Liver (tissue), 3 donors: Measurements from ENCODE around the gene GGTLC2.

ENCODE experiments used
- EGR1 ChIP-seq, 2 donors: IDR thresholded peaks; 2 replicates each; pipeline ENCODE4 v1.6.1; 2016 to 2018; ENCODE audit warnings: antibody characterized with exemption in 2 of 2, low read depth in 2 of 2
- FOXA1 ChIP-seq: IDR thresholded peaks from 2 replicates; pipeline ENCODE4 v1.6.1; 2016; ENCODE audit warnings: antibody characterized with exemption
- NR2F2 ChIP-seq: IDR thresholded peaks from 2 replicates; pipeline ENCODE4 v1.6.1; 2016; ENCODE audit warnings: antibody characterized with exemption
- SP1 ChIP-seq: IDR thresholded peaks from 2 replicates; pipeline ENCODE4 v1.6.1; 2018; ENCODE audit warnings: antibody characterized with exemption, mild to moderate bottlenecking
- TF ChIP-seq, protein P1 (sequence below): fragments of 150-350 bp; IDR thresholded peaks from 2 replicates; pipeline ENCODE4 v1.5.1; 2017; ENCODE audit warnings: improper control_type of control experiment, low read depth, low read length; ENCODE audit not compliant: missing input control
- TF ChIP-seq, protein P2 (sequence below): IDR thresholded peaks from 2 replicates; pipeline ENCODE4 v1.6.1; 2016; ENCODE audit warnings: antibody characterized with exemption
- donor health status: healthy.
- donor health status: healthy.

DNA sequence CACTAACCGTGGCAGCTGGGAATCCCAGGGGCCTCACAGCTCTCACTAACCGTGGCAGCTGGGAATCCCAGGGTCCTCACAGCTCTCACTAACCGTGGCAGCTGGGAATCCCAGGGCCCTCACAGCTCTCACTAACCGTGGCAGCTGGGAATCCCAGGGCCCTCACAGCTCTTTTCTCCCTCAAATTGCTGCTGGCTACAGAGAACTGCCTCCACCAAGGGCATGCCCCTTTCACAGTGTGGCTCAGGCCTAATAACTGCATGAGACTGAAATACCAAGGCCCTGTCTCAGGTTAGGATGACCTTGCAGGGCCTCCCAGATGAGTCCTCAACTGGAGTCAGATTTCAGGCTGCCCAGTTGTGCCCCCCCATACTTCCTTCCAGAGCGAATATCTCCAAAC lies 35.1 kb upstream of the GGTLC2 start:
- TF ChIP-seq, protein P1, sequence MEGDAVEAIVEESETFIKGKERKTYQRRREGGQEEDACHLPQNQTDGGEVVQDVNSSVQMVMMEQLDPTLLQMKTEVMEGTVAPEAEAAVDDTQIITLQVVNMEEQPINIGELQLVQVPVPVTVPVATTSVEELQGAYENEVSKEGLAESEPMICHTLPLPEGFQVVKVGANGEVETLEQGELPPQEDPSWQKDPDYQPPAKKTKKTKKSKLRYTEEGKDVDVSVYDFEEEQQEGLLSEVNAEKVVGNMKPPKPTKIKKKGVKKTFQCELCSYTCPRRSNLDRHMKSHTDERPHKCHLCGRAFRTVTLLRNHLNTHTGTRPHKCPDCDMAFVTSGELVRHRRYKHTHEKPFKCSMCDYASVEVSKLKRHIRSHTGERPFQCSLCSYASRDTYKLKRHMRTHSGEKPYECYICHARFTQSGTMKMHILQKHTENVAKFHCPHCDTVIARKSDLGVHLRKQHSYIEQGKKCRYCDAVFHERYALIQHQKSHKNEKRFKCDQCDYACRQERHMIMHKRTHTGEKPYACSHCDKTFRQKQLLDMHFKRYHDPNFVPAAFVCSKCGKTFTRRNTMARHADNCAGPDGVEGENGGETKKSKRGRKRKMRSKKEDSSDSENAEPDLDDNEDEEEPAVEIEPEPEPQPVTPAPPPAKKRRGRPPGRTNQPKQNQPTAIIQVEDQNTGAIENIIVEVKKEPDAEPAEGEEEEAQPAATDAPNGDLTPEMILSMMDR = no peak
- TF ChIP-seq EGR1 (IDR thresholded peaks at IDR 0.05; ENCODE audit: low read depth in 2 of 2) = no peak
- TF ChIP-seq NR2F2 = no peak
- no peak for TF ChIP-seq FOXA1
- TF ChIP-seq, protein P2, sequence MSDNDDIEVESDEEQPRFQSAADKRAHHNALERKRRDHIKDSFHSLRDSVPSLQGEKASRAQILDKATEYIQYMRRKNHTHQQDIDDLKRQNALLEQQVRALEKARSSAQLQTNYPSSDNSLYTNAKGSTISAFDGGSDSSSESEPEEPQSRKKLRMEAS = no peak
- TF ChIP-seq SP1 = no peak
